ENCODE measurements around the gene CFL1.

Gene CFL1

DNA sequence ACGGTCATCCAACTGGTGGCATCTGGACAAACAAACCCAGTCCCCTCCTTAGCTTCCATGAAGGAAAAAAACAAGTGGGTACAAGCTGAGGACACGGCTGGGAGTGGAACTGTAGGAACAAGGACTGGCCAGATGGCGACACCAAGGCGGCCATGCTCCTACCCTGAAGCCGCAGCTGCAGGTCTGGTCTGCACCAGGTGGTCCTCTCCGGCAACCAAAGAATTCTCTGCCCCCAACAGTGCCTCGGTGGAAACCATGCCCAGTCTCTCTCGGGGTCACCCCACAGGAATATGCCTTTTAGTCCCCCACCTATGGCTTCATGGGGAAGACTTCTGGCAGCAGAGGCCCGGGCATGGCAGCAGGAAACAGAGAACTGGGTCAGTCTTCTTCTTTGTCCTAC lies 48.5 kb downstream of the CFL1 start:
- no peak for DNase-seq (ENCODE audit: low read depth in 2 of 2, low spot score in 1 of 2)

DNA sequence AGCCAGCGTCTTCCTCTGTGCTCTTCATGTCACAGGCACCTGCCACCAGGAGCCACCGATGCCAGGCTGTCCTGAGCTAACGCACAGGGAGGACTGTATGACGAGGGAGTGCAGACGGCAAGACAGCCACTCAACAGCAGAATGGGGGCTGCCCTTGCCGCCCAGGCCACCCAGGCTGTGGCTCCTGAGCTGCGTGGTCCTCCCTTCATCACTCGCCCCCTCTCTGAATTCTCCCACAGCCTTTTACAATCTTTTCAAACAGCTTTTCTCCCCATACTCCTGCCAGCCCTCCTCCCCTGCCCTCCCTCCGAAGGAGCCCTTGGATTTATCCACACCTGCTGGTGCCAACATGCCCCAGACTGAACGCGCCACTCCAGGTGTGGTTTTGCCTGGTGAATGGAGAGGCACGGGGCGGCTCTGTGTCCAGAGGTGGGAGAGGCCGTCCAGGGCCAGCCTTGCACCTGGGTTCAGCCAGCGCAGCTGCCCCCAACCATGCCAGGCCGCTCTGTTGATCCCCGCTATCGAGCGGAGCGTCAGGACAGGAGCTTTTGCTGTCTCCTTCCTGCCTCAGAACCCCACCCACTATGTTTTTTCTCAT lies 49.1 kb downstream of the CFL1 start:
- no peak for DNase-seq (ENCODE audit: low read depth in 2 of 2, low spot score in 1 of 2)

GRCh38 chr11:65806979-65807378 lies 51.0 kb downstream of the CFL1 start:
- no peak for DNase-seq (ENCODE audit: low read depth in 2 of 2, low spot score in 1 of 2)

Measured in stimulated activated CD8-positive, alpha-beta memory T cell treated with anti-CD3 and anti-CD28 coated beads, Interleukin-4, amount 100 ng/mL, for 4 hours (primary cell).